HG03095 (cell line): ENCODE results near the gene MAP7D2.

Experiments
- ATAC-seq: cut with Tn5 transposase; IDR thresholded peaks from one replicate; pipeline ENCODE4 v1.9.1; 2021; ENCODE audit warnings: moderate library complexity; ENCODE audit not compliant: unreplicated experiment

MAP7D2 gene

DNA sequence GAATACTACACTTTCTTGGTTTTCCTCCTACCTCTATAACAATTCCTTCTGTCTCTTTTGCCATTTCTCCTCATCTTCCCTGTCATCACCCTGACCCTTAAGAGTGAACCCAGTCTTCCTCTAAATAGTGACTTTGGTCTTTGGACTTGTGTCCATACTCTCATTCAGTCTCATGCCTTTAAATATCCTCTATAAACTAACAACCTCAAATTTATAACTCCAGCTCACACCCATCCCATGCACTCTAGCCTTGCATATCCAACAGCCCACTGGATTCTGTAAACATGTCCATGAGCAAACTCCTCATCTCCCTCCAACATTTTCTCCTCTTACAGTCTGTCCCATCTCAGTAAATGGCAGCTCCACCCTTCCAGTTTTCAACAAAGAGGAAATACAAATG lies 140.9 kb downstream of the MAP7D2 start:
- ATAC-seq = no peak

DNA sequence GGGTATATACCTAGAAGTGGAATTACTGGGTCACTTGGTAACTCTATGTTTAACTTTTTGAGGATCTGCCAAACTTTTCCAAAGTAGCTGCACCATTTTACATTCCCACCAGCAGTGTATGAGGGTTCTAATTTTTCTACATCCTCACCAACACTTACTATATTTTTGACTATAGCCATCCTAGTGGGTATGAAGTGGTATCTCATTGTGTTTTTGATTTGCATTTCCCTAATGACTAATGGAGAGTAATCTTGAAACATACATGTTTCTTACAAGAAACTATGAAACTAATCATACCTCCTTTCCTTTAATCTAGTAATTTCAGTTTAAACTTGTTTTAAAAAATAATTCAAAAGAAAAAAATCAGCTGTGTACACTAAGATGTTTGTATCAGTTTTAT lies 143.7 kb downstream of the MAP7D2 start:
- ATAC-seq = no peak

DNA sequence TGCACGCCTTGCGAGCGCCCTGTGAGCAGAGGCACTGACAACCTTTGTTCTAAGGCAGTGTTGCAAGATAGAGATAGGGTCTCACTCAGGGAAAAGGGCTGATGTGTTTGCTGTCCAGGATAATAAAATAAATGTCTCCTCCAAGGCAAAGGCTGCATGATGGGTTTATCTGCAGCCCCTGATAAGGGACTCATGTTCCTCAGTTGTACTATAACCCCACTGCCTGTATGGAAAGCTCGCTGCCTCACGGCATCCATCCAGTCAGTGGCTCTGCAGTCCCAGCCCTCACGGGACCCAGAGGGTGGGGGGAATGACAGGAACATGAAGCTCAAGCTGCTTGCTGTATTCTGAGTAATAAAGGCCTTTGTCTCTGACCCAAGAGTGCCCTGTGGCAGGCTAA lies 148.4 kb downstream of the MAP7D2 start:
- no peak for ATAC-seq

DNA sequence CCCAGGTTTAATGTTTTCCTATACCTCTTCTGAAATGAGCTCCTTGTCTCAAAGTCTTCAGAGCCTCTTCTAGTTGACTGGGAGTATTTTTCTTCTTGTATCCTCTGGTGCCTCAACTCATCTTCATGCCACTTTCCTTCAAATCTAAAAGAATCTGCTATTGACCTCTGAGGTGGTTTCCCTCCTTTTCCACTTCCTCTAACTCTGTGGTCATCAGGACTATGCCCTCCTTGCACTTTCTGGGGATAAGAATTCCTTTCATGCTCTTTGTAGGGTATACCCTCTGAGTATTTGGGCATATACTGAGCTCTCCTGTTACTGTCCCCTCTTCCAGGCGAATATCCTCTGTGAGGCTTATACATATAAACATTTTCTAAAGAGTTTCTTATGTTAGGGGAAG lies 150.7 kb downstream of the MAP7D2 start:
- no peak for ATAC-seq

DNA sequence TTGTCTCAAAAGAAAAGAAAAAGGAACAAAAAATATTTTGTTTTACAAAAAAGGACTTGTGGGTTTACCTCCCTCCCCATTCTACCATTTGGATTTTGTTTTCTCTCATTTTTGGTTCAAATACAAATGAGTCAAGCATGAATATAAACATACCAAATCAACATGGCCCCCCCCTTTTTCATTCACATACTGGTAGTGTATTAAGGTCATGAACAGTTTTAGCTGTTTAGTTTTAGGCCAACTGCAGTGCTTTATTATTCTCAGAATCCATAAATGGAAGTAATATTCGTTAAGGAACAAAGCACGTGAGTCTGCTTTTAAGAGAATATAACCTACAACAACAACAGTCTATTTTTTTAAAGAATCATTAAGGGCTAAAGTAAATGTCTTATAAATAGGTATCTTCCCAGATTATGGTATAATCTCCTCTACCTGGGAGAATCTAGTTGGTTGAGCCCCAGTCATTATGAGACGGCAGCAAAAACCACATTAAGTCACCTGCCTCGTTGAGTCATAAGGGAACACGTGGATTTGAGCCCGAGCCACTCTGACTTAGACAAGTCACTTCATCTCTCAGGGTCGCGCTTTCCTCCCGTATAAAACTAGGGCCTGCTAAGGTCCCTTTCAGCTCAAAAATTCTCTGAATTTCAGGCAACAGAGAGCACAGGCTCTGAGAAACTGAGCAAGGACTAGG lies 152.5 kb downstream of the MAP7D2 start:
- no peak for ATAC-seq

DNA sequence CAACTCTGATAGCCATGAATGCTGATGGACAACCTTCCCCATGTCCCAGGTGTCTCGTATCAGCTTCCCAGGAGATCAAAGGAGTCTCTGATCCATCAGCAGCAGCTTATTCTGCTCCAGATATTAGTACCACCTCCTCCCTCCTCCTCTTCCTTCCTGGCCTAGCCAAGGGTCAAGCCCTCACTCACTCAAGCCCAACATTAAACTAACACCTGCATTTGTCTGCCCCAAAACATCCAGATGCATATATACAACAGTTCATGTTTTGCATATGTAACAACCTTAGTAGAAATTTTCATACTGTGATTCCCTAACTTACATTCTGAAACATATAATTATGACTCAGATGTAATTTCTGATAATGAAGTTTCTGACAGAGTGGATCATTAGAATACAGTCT lies 155.8 kb downstream of the MAP7D2 start:
- ATAC-seq = no peak

DNA sequence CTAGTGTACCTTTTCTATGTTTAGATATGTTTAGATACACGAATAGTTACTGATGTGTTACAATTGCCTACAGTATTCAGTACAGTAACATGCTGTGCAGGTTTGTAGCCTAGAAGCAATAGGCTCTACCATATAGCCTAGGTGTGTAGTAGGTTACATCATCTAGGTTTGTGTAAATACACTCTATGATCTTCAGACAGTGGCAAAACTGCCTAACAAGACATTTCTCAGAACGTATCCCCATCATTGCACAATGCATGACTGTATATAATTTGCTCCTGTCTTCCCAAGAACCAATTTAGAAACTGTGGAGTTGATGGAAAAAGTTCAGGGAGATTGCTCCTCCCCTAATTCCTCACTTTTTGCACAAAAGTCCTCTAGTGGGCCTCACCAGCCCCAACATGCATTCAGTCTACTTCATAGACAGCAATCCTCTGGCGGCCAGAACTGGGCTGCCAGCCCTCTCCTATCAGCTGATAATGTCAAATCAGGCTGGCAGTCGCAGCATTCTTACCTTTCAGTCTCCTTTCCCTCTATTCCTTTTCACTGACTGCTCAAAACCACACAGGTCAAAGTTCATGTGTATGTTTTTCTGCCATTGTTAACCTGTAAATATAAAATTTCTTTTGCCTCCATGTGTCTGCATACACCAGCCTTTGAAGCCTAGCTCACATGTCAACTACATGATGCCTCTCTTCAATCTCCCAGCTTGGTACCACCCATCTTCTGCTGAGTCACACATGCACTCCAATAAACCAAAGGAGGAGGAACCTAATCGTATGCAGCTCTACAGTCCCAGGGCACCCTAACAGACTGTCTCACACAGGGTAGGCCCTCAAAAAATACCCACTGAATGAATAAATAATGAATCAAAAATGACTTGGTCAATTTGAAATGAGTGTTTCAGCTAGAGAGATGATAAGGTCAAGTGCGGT lies 157.9 kb downstream of the MAP7D2 start:
- no peak for ATAC-seq

DNA sequence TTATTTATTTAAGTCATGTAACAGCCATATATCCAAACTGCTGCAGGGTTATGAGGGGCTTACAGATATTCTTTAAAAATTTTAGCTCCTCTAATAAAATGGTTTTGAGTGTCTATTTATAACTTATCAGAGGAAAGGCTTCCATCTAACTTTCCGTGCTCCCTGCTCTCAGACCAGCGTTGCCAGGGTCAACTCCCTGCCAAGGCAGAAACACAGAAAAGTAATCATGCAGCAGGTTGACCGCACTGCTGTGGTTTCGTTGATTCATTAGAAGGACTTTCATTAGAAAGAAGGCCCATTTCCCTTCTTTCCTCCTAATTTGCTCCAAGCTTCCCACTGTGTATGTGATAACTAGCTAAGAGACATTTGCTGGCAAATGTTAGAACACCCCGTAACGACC lies 159.8 kb downstream of the MAP7D2 start:
- no peak for ATAC-seq
